HG03060 (cell line): ENCODE data around the gene IFIH1.

Experiments
- ATAC-seq: cut with Tn5 transposase; IDR thresholded peaks from one replicate; pipeline ENCODE4 v1.9.1; 2021; ENCODE audit warnings: low read depth, moderate number of reproducible peaks; ENCODE audit not compliant: unreplicated experiment

The IFIH1 gene

DNA sequence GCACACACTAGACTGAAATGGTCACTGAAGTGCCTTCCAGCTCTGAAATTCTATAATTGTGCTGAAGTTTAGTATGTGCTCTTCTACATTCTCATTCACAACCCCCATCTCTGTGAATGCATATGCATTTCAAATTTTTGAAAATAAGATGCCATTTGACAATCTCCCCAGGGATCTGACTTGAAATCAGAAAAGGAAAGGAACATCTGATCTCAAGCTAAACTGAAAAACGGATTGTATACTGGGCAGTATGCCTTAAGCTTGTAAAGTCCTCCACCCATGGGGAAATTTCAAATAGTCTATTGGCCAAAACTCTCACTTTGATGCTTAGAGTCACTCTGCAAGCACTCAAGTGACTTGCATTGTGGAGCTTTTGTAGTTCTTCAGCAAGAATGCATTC, 98.1 kb downstream of the IFIH1 start:
- no peak for ATAC-seq

DNA sequence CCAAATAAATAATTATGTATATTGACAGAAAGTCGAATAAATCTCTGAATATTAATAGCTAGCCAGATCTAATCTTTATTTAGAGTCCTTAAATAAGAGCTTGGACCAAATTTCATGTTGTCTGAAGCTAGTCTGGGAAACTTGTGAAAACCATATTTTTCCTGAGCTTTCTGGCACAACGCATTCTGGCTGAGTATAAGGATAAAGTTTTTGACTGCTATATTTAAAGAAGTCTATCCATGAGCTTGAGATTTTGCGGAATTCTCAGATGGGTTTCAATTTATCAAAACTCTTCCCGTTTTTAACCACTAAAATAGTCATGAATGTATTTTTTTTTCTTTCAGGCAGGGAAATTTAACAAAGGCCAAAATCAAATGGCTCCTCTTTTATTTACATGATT, 99.1 kb downstream of the IFIH1 start:
- ATAC-seq = no peak

DNA sequence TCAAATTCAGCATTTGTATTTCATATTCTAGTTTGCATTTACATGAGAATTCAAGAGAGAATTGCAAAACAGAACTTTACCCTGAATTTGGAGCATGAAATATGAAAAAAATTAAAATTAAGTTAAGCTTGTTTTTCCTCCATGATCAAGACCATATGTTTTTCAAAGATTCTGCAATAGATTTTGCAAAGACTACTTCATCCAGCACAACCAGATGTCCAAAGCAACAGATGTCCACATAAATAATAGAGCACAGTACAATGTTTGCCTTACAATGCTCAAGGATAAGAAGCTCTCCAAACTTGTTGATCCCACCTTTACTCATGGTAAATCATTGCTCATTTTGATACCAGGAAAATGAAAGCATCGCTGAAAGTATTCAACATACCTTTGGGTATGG, 100.9 kb downstream of the IFIH1 start:
- ATAC-seq = no peak
